Right kidney (tissue), 1 donor: ENCODE data around the gene ZNF41.
A peak's percentile ranks its signal among the peaks of the same experiment; 100 is the strongest.
"Not testable (repeated sequence)": the region's sequence is repeated elsewhere in the genome, so short reads cannot be mapped to it uniquely, and the experiment has no call there.

Source experiments
- DNase-seq: peaks from one replicate; pipeline ENCODE4 v3.0.0-alpha.2; 2016

The ZNF41 gene

DNA sequence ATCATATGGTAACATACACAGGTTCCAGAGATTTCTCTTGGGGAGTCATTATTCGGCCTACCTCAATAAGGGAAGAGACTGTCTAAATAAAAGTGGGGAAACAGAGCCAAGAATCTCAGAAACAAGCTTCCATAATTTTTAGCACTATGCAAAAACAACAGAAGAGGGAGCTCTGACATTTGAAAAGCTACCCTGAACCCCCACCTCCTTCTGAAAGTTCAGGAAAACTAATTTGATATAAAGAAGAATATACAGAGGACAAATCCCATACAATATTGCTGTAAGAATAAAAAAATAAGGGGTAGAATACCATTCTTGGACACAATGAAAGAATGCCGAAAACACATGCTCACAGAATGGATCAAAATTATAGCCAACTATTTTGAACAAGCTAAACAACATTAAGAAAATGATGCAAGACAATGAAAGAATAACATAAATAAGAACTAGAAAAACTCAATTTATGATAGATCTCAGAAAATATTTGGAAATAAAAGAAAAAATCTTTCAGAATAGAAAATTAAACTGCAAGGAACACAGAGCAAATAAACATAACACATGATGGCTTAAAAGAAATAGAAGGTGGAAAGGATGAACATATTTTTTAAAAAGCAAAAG lies 14.4 kb upstream of the ZNF41 start:
- DNase-seq, result no peak

DNA sequence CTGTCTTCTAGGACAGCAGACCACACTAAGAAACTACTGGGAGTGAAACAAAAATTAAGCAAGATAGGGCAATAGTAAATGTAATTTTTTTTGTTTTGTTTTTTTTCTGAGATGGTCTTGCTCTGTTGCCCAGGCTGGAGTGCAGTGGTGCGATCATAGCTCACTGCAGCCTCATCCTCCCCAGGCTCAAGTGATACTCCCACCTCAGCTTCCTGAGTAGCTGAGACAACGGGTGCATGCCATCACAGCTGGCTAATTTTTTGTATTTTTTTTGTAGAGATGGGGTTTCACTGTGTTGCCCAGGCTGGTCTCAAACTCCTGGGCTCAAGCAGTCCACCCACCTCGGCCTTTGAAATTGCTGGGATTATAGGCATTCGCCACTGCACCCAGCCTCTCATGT lies 9.1 kb upstream of the ZNF41 start:
- not testable (repeated sequence) for DNase-seq

DNA sequence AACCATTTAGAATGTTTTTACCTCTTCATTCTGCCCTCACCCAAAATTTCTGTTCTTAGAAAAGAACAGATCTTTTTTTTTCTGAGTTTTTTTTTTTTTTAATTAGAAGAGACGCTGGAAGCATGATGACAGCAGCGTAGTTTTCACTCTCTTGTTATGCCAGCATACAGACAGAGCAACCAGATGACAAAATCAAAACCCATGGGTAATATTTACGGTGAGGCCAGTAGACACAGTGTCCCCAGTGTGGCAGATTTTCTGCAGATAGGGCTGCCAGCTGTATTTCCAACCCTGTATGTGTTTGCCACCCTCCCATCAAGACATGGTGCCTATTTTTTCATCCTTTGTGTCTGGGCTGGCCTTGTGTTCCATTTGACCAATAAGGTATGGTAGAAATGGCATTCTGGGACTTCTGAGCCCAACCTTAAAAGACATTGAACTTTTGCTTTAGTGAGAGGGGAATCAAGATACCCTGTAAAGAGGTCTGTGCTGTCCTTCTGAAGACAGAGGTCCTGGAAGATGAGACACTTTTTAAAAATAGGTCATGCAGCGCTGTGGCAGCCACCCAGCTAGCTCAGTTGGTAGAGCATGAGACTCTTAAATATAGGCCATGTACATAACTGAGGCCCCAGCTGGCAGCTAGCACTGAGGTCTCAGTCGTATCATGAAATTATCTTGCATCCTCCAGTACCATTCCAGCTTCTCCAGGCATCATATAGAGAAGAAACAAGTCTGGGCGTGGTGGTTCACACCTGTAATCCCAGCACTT lies 6.7 kb upstream of the ZNF41 start:
- DNase-seq, result no peak

DNA sequence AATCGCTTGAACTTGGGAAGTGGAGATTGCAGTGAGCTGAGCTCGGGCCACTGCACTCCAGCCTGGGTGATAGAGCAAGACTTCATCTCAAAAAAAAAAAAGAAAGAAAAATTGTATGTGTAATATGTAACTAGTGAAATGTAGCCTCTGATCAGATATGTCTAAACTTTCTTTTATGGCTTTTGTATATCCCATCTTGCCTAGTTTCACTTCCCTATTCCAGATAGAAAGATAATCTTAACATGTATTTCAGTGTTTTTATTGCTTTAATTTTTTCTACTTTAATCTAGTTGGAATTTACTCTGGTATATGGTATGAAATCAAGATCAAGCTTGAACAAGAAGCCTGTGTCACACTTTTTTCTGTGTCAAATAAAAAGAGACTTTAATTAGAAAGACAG lies 1.9 kb upstream of the ZNF41 start:
- no peak for DNase-seq

DNA sequence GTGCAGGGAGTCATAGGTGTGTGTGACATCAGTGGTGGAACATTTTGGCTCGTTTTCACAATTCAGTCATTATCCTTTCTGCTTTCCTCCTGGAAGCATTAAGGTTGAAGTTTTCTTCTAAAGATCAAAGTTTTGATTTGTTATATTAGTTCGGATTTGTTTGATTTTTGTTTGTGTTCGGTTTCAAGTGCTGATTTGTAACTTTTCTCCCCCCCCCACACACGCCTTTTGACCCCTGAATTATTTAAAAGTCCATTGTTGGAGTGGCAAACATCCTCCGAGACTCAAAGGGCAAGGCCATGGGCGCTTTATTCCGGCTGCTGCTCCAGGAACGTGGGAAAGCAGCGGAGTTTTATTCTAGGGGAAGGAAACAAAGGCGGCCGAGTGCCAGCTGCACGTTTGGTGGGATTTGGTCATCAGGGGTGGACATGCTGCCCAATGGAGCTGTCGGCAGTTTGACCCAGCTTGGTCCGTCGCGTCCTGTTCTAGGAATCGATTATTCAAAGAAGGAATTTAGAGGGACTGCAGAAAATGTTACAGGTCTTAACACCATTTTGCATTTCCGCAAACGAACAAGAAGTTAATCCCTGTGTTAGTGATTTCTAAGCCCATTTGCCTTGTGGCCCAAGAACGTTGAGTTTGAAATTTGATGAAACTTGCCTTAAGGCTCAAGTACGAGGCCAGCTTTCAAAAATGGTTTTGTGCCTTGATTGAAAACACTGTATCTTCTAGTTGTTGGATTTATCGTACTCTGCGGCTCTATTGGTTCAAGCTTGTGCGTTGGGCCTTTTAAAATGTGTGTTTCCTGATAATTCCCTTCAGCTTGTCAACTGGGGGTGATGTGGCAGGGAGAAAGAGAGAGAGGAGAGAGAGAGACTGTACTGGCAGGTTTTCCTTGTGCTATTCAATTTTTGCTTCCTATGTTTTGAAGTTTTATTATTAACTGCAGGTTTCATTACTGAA lies 565 bp upstream of the ZNF41 start:
- peak; percentile 56 for DNase-seq

DNA sequence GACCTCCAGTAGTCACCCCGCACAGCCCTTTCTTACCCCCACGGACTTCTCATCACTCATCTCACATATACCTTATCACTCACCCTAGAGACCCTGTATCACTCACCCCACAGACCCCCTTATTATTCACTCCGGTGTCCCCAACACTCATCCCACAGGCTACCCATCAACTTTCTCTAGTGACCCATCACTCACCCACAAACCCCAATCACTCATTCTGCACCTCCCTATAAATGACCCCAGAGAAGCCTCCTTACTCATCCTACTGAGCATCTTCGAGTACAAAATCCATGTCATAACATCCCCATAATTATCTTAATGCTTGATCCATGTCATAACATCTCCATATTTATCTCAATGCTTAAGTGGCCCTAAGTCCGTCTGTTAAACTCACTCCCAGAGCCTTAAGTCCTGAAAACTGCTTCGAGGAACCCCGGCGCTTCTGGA lies 934 bp downstream of the ZNF41 start:
- DNase-seq, result no peak

DNA sequence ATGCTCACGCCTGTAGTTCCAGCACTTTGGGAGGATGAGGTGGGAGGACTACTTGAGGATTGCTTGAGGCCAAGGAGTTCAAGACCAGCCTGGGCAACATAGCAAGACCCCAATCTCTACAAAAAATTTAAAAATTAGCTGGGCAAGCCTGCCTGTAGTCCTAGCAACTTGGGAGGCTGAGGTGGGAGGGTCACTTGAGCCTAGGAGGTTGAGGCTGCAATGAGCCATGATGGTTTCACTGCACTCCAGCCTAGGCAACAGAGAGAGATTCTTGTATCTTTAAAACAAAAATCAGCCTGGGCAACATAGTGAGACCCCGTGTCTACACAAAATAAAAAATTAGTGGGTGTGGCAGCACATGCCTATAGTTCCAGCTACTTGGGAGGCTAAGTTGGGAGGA lies 1.9 kb downstream of the ZNF41 start:
- no peak for DNase-seq

DNA sequence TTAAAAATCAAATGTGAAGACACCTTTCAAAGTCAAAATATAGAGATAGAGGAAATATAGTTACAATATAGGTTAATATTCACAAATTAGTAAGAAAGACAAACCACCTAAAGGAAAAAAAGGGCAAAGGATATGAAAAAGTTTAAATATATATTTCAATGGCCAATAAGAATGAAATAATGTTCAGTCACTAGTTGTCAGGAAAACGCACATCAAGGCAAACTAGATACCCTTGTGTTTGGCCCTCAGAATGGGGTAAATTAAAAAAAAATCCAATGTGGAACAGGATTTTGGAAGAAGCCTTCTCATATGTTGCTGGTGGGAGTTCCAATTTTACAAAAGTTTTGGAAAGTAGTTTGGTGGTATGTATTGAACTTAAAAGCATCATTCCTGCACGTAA lies 2.4 kb downstream of the ZNF41 start:
- DNase-seq, result no peak

DNA sequence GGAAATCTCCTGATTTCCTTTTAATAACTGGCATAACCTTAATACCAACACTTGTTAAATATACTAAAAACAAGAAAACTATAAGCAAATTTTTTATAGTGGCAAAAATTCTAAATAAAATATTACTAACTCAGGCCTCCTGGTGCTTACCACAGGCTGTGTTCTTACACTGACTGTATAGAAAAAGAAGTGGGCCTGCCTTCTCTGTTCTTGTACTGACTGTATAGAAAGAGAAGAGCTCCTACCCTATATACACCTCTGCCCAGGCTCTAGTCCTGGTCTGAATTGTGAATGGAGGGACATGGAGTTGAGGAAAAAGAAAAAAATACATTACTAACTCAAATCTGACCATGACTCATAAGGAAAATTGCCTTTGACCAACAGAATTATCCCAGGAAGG lies 7.5 kb downstream of the ZNF41 start:
- DNase-seq, result no peak

DNA sequence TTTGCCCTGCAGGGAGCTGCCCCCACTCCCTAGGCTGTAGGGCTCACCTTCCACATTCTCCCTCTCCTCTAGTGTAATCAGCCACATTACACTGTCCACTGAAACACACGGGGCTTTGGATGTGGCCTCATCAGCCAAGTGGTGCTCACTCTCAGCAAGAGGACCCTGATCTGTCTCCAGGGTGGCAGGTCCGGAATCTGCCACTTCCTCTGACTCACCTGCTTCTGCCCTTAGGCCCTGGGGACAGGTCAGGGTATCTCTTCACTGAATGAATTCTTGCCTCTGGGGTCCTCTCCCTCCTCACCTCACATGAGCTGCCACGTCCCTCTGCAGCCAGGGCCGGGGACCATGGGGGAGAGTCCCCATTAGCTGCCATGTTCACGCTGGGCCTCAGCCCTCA lies 15.9 kb downstream of the ZNF41 start:
- no peak for DNase-seq

DNA sequence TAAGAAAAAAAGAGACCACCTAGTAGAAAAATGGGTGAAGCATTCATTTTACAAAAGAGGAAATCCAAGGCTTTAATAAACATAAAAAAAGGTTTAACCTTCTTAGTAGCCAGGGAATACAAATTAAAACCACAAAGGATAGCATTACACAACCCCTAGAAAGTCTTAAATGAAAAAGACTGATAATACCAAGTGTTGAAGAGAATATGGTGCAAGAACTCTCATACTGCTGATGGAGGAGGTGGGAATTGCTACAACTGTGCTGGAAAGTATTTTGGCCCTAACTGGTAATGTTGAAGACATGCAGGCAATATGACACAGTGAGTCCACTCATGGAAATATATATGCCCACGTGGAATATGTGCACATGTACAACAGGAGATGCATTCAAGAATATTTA lies 22.5 kb downstream of the ZNF41 start:
- no peak for DNase-seq

DNA sequence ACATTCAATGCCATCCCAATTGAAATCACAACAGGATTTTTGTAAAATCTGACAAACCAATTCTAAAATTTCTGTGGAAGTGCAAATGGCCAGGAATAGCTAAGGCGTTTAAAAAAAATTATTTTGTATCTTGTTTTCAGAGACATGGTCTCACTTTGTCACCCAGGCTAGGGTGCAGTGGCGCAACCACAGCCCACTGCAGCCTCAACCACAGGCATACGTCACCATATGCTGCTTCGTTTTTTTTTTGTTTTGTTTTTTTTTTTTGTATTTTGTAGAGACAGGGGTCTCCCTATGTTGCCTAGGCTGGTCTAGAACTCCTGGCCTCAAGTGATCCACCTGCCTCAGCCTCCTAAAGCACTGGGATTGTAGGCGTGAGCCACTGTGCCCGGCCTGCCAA lies 24.5 kb downstream of the ZNF41 start:
- no peak for DNase-seq

DNA sequence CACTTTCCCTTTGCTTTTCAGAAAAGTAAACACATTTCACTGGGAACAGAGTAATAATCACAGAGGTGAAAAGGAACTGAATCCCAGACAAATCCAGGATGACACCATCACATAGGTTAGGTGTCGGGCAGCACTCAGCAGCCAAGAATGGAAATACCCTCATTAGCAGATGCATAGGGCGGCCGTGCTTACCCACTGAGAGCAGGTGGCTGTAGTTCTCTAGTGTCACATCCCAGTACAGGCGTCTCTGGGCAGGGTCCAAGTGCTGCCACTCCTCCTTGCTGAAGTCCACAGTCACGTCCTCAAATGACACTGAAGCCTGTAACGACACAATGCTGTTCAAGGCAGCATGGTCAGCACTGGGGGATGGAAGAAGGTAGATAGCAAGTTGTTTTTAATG lies 26.9 kb downstream of the ZNF41 start:
- no peak for DNase-seq

DNA sequence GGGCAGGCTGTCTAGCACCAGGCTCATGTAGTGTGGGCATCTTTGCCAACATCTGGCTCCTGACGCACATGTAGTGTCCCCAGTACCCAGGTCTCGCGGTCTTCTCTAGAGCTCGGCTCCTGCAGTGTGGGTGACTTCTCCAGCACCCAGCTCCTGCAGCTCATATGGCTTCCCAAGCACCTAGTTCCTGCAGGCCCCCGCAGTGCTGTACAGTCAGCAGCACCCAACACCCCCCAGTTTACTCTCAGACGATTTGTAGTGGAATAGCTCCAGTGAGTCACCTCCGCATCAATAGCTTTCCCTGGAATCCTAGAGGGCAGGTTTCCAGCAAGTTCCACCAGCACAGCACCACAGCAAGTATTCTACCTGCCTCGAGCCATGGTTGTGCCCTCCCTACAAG lies 30.9 kb downstream of the ZNF41 start:
- DNase-seq, result no peak

DNA sequence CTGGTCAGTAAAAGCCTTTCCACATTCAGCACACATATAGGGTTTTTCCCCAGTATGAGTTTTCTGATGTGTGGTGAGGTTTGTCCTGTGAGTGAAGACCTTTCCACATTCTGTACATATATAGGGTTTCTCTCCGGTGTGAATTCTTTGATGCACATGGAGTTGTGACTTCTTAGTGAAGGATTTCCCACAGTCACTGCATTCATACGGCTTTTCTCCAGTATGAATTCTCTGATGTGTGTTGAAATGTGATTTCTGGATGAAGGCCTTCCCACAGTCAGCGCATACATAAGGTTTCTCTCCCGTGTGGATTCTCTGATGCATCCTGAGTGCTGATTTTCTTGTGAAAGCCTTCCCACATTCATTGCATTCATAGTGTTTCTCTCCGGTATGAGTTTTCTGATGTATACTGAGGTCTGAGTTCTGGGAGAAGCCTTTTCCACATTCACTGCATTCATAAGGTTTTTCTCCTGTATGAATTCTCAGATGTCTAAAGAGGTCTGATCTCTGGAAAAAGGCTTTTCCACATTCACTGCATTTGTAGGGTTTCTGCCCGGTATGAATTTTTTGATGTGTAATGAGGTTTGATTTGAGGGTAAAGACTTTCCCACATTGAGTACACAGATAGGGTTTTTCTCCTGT lies 34.7 kb downstream of the ZNF41 start:
- no peak for DNase-seq

DNA sequence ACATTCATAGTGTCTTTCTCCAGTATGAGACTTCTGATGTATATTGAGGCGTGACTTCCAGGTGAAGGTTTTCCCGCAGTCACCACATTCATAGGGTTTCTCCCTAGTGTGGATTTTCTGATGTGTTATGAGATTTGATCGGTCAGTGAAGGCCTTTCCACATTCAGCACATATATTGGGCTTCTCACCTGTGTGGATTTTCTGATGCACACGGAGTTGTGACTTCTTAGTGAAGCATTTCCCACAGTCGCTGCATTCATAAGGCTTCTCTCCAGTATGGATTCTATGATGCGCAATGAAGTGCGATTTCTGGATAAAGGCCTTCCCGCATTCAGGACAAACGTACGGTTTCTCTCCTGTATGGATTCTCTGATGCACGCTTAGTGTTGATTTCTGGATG lies 35.4 kb downstream of the ZNF41 start:
- DNase-seq, result no peak

DNA sequence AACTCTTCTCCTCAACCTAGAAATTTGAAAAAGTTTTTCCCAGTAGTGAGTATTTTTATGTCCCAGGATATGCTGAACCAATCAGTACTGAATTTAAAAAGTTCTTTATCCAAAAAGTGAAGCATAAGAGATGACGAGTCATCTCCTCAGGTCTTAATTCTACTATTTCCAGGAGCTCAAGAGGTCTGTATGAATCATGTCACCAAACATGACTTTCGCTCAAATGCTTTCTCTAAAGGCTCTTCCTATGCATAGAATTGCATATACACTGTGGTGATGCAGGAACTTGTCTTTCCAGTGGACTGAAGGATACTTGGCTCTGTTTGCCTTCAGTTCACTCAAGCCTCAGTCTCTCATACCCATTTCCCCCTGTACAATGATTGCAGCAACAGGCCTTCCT lies 36.1 kb downstream of the ZNF41 start:
- DNase-seq, result no peak

DNA sequence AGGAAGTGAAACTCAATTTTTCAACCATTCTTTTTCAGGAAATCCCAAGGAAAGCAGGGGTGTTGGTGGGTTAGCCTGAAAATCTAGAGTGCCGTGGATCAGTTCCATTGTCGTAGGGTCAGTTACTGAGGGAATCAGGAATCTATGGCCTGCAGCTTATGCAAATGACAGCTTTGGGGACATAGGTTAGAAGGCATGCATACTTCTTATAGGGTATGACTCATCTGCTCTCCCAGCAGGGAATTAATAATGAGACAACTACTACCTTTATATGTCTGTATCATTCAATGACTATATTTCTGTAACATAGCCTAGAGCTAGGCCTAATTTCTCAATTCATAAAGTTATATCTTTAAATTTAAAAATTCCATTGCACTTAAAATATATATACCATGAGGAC lies 36.6 kb downstream of the ZNF41 start:
- no peak for DNase-seq

DNA sequence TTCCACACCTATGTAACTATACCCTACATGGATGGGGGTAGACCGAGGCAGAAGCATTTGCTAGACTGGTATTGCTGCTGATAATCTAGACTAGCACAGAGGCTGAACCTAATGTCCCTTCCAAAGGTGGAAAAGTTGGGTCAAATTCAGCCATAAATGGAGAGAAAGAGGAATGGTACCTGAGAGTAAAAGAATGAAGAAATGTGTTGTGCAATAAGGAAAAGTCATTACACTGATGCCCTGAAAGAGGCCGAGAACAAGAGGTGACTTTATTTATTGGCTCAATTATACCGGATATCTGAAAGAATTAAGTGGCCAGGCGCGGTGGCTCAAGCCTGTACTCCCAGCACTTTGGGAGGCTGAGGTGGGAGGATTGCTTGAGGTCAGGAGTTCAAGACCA lies 52.1 kb downstream of the ZNF41 start:
- DNase-seq, result no peak

DNA sequence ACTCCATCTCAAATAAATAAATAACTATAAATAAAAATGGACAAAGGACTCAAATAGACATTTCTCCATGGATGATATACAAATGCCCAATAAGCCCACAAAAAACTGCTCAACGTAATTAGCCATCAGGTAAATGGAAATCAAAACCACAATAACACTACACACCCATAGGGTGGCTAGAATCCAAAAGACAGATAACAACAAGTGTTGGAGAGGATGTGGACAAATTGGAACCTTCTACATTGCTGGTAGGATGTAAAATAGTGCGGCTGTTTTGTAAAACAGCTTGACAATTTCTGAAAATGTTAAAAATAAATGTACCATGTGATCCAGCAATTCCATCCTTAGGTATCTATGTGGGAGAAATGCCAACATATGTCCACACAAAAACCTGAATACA lies 60.6 kb downstream of the ZNF41 start:
- DNase-seq, result no peak

DNA sequence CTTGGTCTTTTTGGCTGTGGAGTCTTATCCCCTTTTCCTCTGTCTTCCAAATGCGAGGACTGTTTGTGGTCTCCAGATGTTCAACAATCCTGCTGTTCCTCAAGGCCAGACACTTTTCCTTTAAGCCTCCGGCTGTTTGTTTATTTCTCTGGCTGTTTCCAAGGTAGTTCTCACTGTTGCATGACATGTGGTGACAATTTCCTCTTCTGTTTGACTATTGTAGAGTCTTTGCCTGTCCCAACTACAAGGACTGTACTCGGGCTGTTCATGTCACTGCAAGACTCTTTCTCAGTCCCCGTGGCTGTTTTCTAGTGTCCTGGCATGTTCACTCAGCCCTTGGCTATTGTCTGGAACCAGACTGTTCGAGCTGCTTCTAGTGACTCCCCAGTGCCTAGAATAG lies 62.1 kb downstream of the ZNF41 start:
- no peak for DNase-seq

DNA sequence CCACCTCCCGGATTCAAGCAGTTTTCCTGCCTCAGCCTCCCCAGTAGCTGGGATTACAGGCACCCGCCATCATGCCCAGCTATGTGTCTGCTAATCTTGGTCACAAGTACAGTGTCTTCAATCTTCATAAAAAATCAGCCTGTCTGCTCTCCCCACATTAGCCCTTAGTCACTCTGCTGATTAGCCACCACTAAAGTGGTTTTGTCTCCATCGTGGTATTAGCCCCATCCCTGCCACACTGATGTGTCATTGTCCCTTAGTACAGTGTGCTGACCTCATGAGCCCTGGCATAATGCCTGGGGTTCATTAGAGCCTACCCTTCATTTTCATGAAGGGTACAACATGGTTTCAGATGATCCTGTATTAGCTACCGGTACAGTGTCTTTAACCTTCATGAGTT lies 62.8 kb downstream of the ZNF41 start:
- no peak for DNase-seq

DNA sequence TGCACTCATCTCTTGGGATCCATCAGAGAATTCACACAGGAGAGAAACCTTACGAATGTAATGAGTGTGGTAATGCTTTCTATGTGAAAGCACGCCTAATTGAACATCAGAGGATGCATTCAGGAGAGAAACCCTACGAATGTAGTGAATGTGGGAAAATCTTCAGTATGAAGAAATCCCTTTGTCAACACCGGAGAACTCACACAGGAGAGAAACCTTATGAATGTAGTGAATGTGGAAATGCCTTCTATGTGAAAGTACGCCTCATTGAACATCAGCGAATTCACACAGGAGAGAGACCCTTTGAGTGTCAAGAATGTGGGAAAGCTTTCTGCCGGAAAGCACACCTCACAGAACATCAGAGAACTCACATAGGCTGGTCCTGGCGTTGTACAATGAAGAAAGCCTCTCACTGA lies 69.8 kb downstream of the ZNF41 start:
- no peak for DNase-seq
